Prostate gland (tissue), 2 donors: ENCODE measurements around the gene FKBP10.

Experiments
- CTCF ChIP-seq, 4 experiments: fragments of 200-600 bp in 2 of 4; fragments of 450-650 bp in 2 of 4; sonication (generic) in 2 of 4; IDR thresholded peaks; 1 replicate in 3 of 4; 2 replicates in 1 of 4; pipeline ENCODE4 v1.5.1; 2016 to 2019; ENCODE audit warnings: antibody characterized with exemption in 4 of 4, mild to moderate bottlenecking in 2 of 4, moderate library complexity in 2 of 4
- POLR2AphosphoS5 ChIP-seq: sonication (generic); formaldehyde crosslinking; IDR thresholded peaks from one replicate; pipeline ENCODE4 v1.6.1; 2017; ENCODE audit warnings: antibody characterized with exemption

- TF ChIP-seq CTCF (IDR thresholded peaks at IDR 0.05) (no peak), POLR2AphosphoS5 (no peak)
Observed at GRCh38 chr17:41818024-41818423, 5.2 kb downstream of the FKBP10 start.
